HepG2 (cell line): Measurements from ENCODE around the gene SINHCAF. TPM values are rescaled to one million over a fixed set of nuclear protein-coding genes. Genes with fewer than 3 reads are reported as not detected.

Experiments used
- ATF3 ChIP-seq: sonication (generic); formaldehyde crosslinking; IDR thresholded peaks from 2 replicates; pipeline ENCODE4 v1.4.0; 2020; ENCODE audit warnings: missing genetic modification reagents
- ATF4 ChIP-seq, 2 experiments: fragments of 450-650 bp in 1 of 2; sonication (generic) in 1 of 2; formaldehyde crosslinking; IDR thresholded peaks; 2 replicates each; pipeline versions ENCODE4 v1.5.0 to v1.8.0; 2020 to 2022; ENCODE audit warnings: mild to moderate bottlenecking in 1 of 2, missing genetic modification reagents in 1 of 2
- BCL6 ChIP-seq: IDR thresholded peaks from 2 replicates; pipeline ENCODE4 v1.6.1; 2016; ENCODE audit warnings: missing genetic modification reagents, missing compliant biosample characterization
- BCLAF1 ChIP-seq: fragments of 450-650 bp; IDR thresholded peaks from 2 replicates; pipeline ENCODE4 v1.6.1; 2017; ENCODE audit warnings: mild to moderate bottlenecking
- CCAR2 ChIP-seq: fragments of 200-400 bp; formaldehyde crosslinking; optimal IDR thresholded peaks from 2 replicates; pipeline ENCODE3; 2018; ENCODE audit warnings: low read depth, mild to moderate bottlenecking, low read length, moderate library complexity
- CHCHD3 ChIP-seq: sonication (generic); formaldehyde crosslinking; IDR thresholded peaks from 2 replicates; pipeline ENCODE4 v1.8.0; 2022; ENCODE audit warnings: mild to moderate bottlenecking, missing genetic modification reagents, moderate library complexity
- FOXO1 ChIP-seq: sonication (generic); formaldehyde crosslinking; IDR thresholded peaks from 2 replicates; pipeline ENCODE4 v1.4.0; 2020; ENCODE audit warnings: missing genetic modification reagents
- NFIC ChIP-seq: IDR thresholded peaks from 2 replicates; pipeline ENCODE4 v1.6.1; 2012; ENCODE audit warnings: mild to moderate bottlenecking, low read length, inconsistent platforms
- NRL ChIP-seq: sonication (generic); formaldehyde crosslinking; IDR thresholded peaks from 2 replicates; pipeline ENCODE4 v1.5.0; 2020; ENCODE audit warnings: missing genetic modification reagents, mild to moderate bottlenecking, moderate library complexity, borderline replicate concordance
- SAP130 ChIP-seq: IDR thresholded peaks from 2 replicates; pipeline ENCODE4 v1.6.1; 2016; ENCODE audit warnings: low read depth
- ZBTB25 ChIP-seq: IDR thresholded peaks from 2 replicates; pipeline ENCODE4 v1.6.1; 2018; ENCODE audit warnings: missing genetic modification reagents
- ZBTB3 ChIP-seq: sonication (generic); formaldehyde crosslinking; IDR thresholded peaks from 2 replicates; pipeline ENCODE4 v1.4.0; 2020; ENCODE audit warnings: low read depth, mild to moderate bottlenecking, moderate library complexity, missing genetic modification reagents, borderline replicate concordance
- ZBTB7B ChIP-seq: sonication (generic); formaldehyde crosslinking; IDR thresholded peaks from 2 replicates; pipeline ENCODE4 v1.4.0; 2020; ENCODE audit warnings: missing genetic modification reagents
- ZNF276 ChIP-seq: sonication (generic); formaldehyde crosslinking; IDR thresholded peaks from 2 replicates; pipeline ENCODE4 v1.4.0; 2020; ENCODE audit warnings: mild to moderate bottlenecking, low read depth, missing genetic modification reagents
- ZNF354B ChIP-seq: sonication (generic); formaldehyde crosslinking; IDR thresholded peaks from 2 replicates; pipeline ENCODE4 v1.8.0; 2022; ENCODE audit warnings: mild to moderate bottlenecking, missing genetic modification reagents
- ZNF441 ChIP-seq: sonication (generic); formaldehyde crosslinking; IDR thresholded peaks from 2 replicates; pipeline ENCODE4 v1.7.0; 2021; ENCODE audit warnings: missing genetic modification reagents, borderline replicate concordance
- ZNF558 ChIP-seq: sonication (generic); formaldehyde crosslinking; IDR thresholded peaks from 2 replicates; pipeline ENCODE4 v1.9.0; 2022; ENCODE audit warnings: mild to moderate bottlenecking, missing genetic modification reagents, borderline replicate concordance
- polyA plus RNA-seq, 8 experiments: library from polyadenylated mRNA; depleted of rRNA in 3 of 8; stranded (reverse) in 7 of 8; unstranded in 1 of 8; fragments of >200 nt; fragmentation: Illumina TruSeq in 4 of 8; extraction: Trizol in 4 of 8; gene quantifications; 2 replicates each; pipeline versions ENCODE4 v1.2.1 to v1.2.3, GENCODE V29; 2011 to 2016; ENCODE audit warnings: low read depth in 4 of 8, missing spikeins in 1 of 8, mixed read lengths in 1 of 8; ENCODE audit not compliant: insufficient read depth in 1 of 8
- total RNA-seq, 5 experiments: library from RNA; depleted of rRNA; stranded (reverse); fragments of >200 nt; fragmentation: Illumina TruSeq; extraction: Trizol; gene quantifications; 2 replicates each; pipeline ENCODE4 v1.2.3, GENCODE V29; 2016; ENCODE audit warnings: low read depth in 1 of 5

The SINHCAF gene
- total and polyA plus RNA-seq, 2 of the 13 experiments (the other 11 are each of a cell fraction or from before 2014, with no cell fraction given), result 54.6 to 97.8 TPM

- TF ChIP-seq ZBTB25 (CRISPR knock-in tag) (no peak), CHCHD3 (no peak), ZNF276 (CRISPR knock-in tag) (no peak), BCLAF1 (no peak), BCL6 (0 out of 2 replicates have a peak, but pooled peaks have one; percentile 17), NFIC (no peak), ZBTB7B (CRISPR knock-in tag) (no peak; the same call in 1 of the 2 replicates), ZNF558 (no peak), FOXO1 (CRISPR knock-in tag) (peak; percentile 27; the same call in 1 of the 2 replicates), SAP130 (CRISPR knock-in tag) (peak; percentile 64), ATF3 (CRISPR knock-in tag) (0 out of 2 replicates have a peak, but pooled peaks have one; percentile 16), ZNF354B (CRISPR knock-in tag) (no peak), CCAR2 (no peak), ATF4 (CRISPR knock-in tag; IDR thresholded peaks at IDR 0.05) (no peak), ZBTB3 (CRISPR knock-in tag) (no peak), ZNF441 (CRISPR knock-in tag) (peak; percentile 23; the same call in 1 of the 2 replicates), NRL (CRISPR knock-in tag) (no peak; the same call in 1 of the 2 replicates)
Measured at GRCh38 chr12:31362115-31362758, 36.3 kb upstream of the SINHCAF start (continued).
